HG02973 (cell line): ENCODE data around the gene C16orf96.

Source experiments
- ATAC-seq: cut with Tn5 transposase; IDR thresholded peaks from one replicate; pipeline ENCODE4 v1.9.1; 2021; ENCODE audit warnings: moderate library complexity; ENCODE audit not compliant: unreplicated experiment

The C16orf96 gene

GRCh38 chr16:4525069-4525468 is 31.1 kb upstream of the C16orf96 start:
- no peak for ATAC-seq

- ATAC-seq = no peak
These were observed 30.4 kb upstream of the C16orf96 start for GRCh38 chr16:4525634-4526277.

- no peak for ATAC-seq
These were observed 26.8 kb upstream of the C16orf96 start for GRCh38 chr16:4529085-4530060.

GRCh38 chr16:4531811-4532210 is 24.3 kb upstream of the C16orf96 start:
- no peak for ATAC-seq

GRCh38 chr16:4532238-4532637 is 23.9 kb upstream of the C16orf96 start:
- no peak for ATAC-seq

GRCh38 chr16:4533490-4533889 is 22.6 kb upstream of the C16orf96 start:
- ATAC-seq = no peak

GRCh38 chr16:4534151-4534790 is 21.9 kb upstream of the C16orf96 start:
- no peak for ATAC-seq

- no peak for ATAC-seq
These were observed 20.5 kb upstream of the C16orf96 start for GRCh38 chr16:4535627-4536108.

- ATAC-seq = no peak
These were observed 19.6 kb upstream of the C16orf96 start for GRCh38 chr16:4536391-4537106.

GRCh38 chr16:4537376-4538343 is 18.5 kb upstream of the C16orf96 start:
- ATAC-seq = peak; percentile 24

- peak; percentile 68 for ATAC-seq
These were observed 17.5 kb upstream of the C16orf96 start, which contains the start of gene CDIP1 for GRCh38 chr16:4538350-4539235. Gene CDIP1, minus strand, starts transcription at chr16:4538773. Its CDS starts 24,643 bp downstream, at chr16:4514130.

- ATAC-seq = no peak
These were observed 16.3 kb upstream of the C16orf96 start for GRCh38 chr16:4539716-4540284.

- ATAC-seq = no peak
These were observed 11.7 kb upstream of the C16orf96 start for GRCh38 chr16:4544473-4544872.

GRCh38 chr16:4548124-4548523 is 8.0 kb upstream of the C16orf96 start:
- ATAC-seq = no peak

GRCh38 chr16:4550591-4550990 is 5.5 kb upstream of the C16orf96 start:
- no peak for ATAC-seq

GRCh38 chr16:4552541-4552940 is 3.6 kb upstream of the C16orf96 start:
- ATAC-seq = no peak

- no peak for ATAC-seq
These were observed 440 bp downstream of the C16orf96 start for GRCh38 chr16:4556580-4556979.

- no peak for ATAC-seq
These were observed 1.8 kb downstream of the C16orf96 start for GRCh38 chr16:4557973-4558372.
